GM12865 (cell line): ENCODE results near the gene C20orf144.
"Not testable (repeated sequence)": the region's sequence is repeated elsewhere in the genome, so short reads cannot be mapped to it uniquely, and the experiment has no call there.

Source experiments
- DNase-seq: peaks from one replicate; pipeline ENCODE4 v3.0.0; 2010; ENCODE audit warnings: low read depth
- H3K4me3 ChIP-seq: 2 replicates; pipeline ENCODE4 v1.5.1; 2011; ENCODE audit warnings: mild to moderate bottlenecking, low read depth, low read length, control low read depth
- CTCF ChIP-seq: IDR thresholded peaks from 2 replicates; pipeline ENCODE4 v1.5.1; 2011; ENCODE audit warnings: low read length, control low read depth, low read depth, inconsistent platforms; ENCODE audit not compliant: insufficient read depth; ENCODE audit errors: missing control alignments

The C20orf144 gene

DNA sequence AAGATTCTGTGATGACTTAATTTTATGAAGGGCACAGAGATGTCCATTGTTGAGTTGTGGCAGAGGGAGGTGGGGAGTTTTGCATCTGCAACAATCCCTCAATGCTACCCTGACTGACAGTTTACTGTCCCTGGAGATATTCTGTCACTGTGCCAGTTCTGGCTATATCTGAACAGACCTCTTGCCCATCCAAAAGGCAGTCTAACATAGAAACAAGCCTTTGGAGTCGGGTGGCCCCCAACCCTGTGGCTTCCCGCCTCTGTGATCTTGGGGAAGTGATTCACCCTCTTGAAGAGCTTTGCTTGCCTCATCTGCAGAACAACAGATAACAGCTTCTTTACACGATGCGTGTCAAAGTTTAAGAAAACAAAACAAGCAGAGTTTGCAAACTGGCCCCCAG lies 27.8 kb downstream of the C20orf144 start:
- H3K4me3 ChIP-seq: no peak overlapping the region
- no peak for DNase-seq
- no peak for TF ChIP-seq CTCF

GRCh38 chr20:33693289-33693688 lies 31.2 kb downstream of the C20orf144 start:
- no peak overlapping the region for H3K4me3 ChIP-seq
- no peak for DNase-seq
- TF ChIP-seq CTCF: no peak

DNA sequence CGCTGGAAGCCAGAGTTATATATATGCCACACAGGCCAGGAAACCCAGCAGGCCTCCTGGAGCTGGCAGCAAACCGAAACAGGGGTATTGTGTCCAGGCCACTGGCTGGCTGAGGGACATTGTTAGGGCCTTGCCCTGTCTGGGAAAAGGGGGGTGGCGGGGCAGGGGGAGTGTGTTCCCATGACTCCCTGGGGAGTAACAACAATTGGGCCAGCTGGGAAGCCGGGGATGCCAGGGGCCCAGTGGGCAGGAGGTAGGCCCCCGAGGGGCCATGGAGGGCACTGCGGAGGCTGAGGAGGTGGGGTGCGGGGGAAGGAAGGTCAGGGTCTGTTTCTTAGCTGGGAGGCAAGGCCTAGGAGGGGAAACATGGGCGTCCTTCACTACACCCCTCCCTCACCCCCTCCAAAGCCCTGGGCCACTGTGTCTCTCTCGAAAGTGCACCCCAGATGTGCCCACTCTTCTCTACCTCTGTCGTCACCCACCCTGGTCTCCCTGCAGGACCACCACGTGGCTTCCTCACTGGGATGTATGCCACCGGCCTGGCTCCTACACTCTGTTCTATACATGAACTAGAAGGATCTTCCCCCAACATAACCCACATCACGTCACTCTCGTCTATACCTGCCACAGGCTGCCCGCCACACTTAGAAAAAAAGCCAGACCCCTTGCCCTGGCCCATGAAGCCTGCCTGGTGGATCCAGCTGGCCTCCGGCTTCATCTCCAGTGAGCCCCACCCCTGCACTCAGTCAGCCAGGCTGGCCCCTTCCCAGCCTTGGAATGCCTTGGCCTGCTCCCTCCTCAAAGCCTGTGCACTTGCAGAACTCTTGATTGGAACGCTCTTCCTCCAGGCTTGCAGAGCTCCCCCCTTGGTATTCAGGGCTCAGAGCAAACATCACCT lies 31.9 kb downstream of the C20orf144 start:
- DNase-seq: no peak
- H3K4me3 ChIP-seq: no peak overlapping the region
- TF ChIP-seq CTCF: no peak

DNA sequence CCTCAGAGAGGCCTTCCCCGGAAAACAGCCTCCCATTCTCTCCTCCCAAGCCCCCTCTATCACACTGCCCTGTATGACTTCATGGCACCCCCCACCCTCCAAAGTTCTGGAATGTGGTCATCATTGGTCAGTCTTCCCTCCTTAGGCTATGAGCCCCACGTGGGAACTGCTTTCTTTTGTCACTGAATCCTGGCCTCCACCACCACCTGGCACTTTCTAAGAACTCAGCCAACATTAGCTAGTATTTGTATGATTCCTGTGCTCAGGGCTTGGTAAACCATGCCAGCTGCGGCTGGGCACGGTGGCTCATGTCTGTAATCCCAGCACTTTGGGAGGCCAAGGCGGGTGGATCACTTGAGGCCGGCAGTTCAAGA lies 32.5 kb downstream of the C20orf144 start:
- no peak overlapping the region for H3K4me3 ChIP-seq
- no peak for DNase-seq
- TF ChIP-seq CTCF: no peak

DNA sequence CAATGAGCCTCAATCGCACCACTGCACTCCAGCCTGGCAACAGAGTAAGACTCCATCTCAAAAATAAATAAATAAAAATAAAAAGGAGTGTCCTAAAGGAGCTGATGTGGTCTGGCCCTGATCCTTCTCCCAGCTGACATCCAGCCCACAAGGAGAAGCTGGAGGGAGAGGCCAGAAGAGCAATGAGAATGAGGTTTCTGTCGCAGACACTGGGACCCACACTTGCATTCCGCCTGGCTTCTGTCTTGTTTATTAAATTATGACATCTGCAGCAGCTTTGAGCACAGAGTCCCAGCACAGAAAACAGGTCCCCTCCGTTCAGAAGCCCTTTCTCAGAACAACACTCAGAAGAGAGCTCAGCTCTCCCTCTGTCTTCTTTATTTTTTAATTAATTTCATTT lies 34.3 kb downstream of the C20orf144 start:
- H3K4me3 ChIP-seq: no peak overlapping the region
- no peak for DNase-seq
- TF ChIP-seq CTCF: no peak

GRCh38 chr20:33697129-33697528 lies 35.0 kb downstream of the C20orf144 start:
- H3K4me3 ChIP-seq: no peak overlapping the region
- DNase-seq: no peak
- TF ChIP-seq CTCF: no peak

GRCh38 chr20:33698966-33699365 lies 36.8 kb downstream of the C20orf144 start:
- not testable (repeated sequence) for DNase-seq, H3K4me3 ChIP-seq

GRCh38 chr20:33700696-33701441 lies 38.7 kb downstream of the C20orf144 start:
- DNase-seq, H3K4me3 ChIP-seq: not testable (repeated sequence)
